Left hindlimb (tissue), 1 donor: Measurements from ENCODE around the gene MAB21L2.

Experiments
- DNase-seq: peaks from one replicate; pipeline ENCODE4 v3.0.0-alpha.2; 2018

Gene MAB21L2

GRCh38 chr4:150625033-150625432, 43.1 kb downstream of the MAB21L2 start:
- no peak for DNase-seq

GRCh38 chr4:150628073-150628472, 46.1 kb downstream of the MAB21L2 start:
- no peak for DNase-seq

- DNase-seq = no peak
Observed at GRCh38 chr4:150632639-150633038, 50.7 kb downstream of the MAB21L2 start.
